Activated CD8-positive, alpha-beta memory T cell treated with anti-CD3 and anti-CD28 coated beads, Interleukin-2, amount 50 U/mL, for 48 hours (primary cell): ENCODE measurements around the gene SLC6A6.

Experiments
- DNase-seq: peaks from one replicate; pipeline ENCODE4 v3.0.0-alpha.2; 2020

SLC6A6 gene

DNA sequence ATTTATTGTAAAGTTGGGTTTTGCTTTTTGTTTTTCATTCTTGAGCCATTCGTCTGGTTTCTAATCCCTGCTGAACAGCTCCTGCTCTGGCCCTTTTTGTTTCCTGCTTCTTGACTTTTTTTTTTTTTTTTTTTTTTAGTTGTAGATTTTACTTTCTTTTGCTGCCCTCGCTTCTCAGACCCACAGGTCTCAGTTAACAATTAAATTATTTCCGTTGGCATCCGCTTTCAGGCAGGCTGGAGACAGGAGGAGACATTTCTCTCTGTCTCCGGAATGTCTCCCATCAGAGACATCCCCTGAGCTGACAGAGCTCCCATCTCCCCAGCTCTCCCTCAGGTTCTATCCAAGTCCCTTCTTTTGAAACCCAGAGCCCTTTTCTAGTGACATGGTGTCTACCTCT lies 68.6 kb downstream of the SLC6A6 start:
- DNase-seq = no peak

DNA sequence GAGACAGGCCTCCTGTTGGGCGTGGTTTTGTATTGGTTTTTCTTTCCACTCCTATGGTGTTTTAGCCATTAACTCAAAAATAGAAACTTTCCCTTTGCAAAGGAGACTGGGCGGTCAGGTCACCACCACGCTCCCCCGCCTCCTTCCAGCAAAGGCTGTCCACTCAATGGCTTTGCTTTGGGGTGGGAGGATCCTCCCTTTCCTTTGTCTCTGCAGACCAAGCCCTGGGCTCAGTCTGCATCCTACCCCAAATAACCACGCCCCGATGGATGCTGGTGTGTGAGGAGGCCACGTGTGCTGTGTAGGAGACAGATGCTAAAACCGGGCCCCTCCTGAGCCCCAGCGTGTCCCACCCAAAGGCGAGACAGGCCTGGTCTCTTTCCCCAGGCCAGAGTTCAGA lies 69.3 kb downstream of the SLC6A6 start:
- DNase-seq = no peak

DNA sequence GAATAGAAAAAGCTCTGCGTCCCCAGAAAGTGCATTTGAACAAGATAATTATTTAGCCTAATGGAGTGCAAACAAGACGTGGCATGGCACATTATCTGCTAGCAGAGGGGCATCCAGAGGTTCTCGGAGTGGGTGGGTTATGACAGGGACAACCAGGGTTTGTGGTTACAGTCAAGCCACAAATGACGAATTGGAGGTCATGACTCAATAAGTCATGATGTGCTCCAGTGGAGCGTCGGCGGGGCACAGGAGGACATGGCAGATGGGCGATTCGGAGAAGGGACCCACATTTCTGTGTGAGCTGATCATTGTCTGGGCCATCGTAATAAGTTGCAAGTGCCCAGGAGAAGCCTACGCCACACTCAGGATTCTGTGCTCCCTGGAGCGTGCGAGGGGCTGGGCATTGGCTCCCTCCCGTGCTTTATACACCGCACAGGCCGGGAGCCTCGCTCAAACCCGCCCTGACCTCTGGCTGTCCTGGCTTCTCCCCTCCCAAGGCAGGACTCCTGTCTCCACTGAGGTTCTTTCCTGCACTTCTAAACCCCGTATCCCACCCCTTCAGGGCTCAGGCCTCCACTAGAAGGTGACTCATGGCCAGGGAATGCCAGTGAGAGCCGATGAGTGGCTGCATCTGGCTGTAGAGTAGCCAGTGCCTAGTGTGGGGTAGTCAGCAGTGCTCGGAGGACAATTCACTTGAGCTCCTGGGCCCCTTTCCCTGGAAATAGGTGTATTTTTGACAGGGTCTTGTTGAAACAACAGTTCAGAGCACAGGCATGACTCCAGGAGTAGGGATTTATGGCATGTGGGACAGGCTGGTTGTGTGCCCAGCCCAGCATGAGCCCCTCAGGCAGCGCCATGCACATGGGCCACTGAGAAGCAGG lies 70.3 kb downstream of the SLC6A6 start:
- DNase-seq = no peak

DNA sequence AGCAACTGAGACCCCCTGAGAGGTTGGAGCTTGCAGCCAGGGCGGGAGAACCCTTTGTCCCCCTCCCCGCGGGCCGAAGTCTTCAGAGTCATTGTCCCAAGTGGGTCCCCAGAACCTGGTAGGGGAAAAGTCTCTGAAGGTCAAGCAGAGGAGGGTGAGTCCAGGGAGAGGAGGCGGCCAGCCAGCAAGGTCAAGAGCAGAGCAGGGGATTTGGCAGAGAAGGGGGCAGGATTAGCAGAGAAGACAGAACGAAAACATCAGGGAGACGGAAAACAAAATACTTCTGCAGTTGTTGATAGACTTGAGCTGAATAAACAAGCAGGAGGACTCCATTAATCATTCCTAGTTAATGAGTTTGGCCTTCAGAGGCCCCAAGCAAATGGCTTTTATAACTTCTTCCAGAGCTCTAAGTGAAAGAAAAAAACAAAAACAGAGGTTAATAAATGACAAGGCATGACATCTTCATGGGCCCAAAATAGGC lies 71.0 kb downstream of the SLC6A6 start:
- DNase-seq = no peak

DNA sequence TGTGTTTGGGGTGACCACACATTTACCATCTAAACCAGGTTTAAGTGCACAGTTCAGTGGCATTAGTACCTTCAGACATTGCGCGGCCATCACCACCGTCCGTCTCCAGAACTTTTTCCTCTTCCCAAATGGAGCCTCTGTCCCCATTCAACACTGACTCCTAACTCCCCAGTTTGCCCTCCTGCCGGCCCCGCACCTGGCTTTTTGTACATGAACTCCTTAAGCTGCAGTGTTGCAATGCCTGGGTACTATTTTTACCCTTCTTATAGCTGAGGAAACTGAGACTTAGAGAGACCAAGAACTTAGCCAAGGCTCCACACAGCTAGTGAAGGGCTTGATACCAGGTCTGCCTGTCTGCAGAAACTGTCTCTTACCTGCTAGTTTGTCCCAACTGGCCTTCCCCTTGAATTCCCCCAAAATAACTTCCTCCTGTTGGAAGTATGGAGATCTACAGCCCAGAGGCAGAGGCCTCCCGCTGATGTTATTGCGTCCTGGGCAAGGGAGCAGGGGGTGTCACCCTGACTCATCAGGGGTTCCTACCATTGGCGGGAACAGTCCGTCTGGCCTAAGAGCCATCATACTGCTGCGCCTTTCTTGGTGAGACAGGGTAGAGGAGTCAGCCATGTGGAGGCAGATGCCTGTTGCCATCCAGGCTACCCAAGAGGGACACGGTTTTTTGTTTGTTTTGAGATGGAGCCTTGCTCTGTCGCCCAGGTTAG lies 72.1 kb downstream of the SLC6A6 start:
- no peak for DNase-seq

DNA sequence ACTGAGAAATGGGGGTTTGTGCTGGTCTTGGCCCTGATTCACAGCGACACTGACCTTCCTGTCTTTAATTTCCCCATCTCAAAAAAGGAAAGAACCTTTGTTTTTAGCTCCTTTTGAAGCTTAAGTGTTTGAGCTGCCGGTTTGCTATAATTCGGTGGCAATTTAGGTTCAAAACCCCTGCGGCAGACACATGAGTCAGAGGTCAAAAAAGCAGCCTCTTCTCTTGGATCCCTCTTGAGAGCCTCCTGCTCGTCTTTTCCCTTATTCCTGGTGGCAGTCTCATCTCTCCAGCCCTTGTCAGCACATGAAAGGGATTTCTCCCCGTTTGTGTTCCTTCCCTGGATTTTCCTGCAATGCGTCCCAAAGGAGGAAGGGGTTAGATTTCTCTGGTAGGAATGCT lies 73.2 kb downstream of the SLC6A6 start:
- DNase-seq = no peak

DNA sequence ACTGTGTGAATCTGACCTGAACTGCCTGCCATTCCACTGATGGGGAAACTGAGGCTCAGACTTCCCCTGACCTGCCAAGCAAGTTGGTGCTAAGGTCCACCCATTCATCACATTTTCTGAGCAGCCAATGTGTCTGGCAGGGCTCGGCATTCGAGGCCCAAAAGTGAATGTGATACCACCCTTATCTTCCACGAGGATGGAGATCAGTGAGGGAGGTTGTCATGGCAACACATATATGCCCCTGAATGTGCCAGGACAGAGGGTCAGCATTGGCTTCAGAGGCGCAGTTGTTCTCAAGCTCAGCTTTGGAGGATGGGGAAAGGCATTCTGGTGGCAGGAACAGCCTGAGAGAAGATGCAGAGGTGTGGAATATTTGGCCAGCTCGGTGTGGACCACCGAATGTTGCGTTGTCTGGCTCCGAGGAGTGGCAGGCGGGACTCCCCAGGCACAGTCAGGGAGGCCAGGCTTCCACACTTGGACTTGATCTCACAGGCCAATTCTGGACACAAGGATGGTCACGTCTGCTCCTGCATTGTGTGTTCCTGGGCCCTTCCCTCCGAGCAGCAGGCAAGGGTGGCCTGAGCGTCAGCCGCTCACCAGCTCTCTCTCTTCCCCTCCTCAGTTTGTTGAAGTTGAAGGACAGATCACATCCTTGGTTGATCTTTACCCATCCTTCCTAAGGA lies 74.3 kb downstream of the SLC6A6 start:
- no peak for DNase-seq

DNA sequence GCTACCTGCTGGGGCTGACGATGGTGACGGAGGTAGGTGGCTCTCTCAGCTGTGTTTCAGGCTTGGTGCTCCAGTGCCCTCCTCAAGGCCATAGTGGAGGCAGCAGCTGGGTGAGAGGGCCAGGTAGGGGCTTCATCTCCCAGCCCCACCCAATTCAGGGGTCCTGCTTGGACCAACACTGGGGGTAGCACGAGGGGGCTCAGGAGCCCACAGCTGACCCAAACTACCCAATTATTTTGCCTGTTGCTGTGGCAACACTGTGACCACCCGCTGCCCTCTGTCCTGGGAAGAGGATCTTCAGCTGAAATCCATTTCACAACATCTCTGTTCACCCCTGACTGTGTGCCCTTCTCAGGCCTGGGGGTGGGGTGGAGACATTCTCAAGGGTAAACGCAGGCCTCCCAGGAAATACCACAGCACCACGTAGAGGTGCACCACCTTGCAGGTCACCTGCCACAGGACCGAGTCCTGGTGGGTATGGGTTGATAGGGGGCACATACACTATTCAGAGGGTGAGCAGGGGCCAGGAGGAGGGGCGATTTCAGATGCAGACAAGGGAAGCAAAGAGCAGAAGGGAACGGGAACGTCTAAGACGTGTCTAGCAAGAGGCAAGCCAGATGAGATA lies 75.0 kb downstream of the SLC6A6 start:
- DNase-seq = no peak

DNA sequence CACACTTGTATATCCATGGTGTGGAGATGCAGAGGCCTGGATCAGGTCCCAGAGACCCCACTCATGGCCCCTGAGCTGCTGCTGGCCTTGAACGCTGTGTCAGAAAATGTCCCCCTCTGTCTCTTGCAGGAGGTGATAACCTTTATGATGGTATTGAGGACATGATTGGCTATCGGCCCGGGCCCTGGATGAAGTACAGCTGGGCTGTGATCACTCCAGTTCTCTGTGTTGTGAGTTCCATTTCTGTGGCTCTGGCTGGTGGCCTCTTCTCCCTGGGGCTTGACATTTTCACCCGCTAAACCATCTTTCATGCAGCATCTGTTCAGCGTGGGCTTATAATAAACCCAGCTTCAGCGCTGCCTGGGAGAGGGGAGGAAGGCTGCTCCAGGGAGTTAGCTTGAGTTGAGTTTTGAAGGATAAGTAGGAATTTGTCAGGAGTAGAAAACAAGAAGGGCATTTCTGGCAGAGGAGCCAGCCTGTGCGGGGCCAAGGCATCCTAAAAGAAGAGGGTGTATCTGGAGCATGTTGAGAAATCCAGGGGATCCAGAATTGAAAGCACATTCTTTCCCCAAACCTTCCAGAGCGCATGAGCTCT lies 76.6 kb downstream of the SLC6A6 start:
- DNase-seq = no peak

DNA sequence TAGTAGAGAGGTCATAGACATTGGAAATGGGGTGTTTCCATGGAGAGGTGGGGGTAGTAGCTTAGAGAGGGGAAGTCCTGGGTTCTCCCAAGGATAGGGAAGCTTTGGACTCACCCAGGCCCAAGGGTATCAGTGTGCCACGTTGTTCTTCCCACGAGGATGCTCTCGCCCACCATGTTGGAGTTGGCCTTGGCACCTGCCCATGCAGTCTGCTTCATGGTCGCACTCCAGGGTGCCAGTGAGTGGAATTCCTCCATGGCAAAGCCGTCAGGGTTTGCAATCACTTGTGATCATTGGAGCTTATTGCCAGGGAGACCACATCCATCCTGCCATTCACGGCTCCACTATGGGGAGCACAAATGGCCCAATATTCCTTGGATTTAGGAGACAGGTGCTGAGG lies 77.2 kb downstream of the SLC6A6 start:
- DNase-seq = no peak

DNA sequence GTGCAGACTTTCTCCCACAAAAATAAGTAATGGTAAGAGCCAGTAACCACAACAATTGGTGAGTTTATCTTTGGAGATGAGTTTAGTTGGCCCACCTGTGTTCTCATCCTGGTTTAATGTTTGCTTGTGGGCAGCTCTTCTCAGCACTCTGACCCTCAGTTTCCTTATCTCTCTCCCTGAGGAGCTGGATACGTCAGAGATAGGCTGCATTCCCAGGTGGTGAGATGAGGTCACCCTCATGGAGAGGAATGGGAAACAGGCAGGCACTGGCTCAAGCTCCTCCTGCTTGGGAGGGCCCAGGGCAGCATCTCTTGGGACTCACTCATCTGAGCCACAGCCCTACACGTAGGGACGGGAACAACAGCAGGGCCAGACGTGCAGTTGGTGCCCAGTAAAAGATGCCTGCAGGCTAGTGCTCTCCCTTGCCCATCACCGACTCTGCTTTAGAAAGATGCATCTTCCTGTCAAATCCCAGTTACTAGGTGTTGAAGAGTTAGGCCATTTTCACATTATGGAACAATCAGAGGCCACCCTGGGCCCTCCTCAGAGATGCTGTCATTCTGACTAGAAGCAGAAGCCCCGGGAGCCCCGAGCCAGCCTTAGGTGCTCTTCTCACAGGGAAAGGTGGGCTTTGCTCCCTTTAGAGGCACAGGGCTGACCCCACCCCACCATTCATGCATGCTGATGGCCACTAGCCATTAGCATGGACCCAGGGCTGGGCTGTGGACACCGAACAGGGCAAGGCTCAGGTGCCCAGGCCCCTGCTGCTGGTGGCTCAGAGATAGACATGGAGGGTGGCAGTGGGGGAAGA lies 78.0 kb downstream of the SLC6A6 start:
- DNase-seq = no peak

DNA sequence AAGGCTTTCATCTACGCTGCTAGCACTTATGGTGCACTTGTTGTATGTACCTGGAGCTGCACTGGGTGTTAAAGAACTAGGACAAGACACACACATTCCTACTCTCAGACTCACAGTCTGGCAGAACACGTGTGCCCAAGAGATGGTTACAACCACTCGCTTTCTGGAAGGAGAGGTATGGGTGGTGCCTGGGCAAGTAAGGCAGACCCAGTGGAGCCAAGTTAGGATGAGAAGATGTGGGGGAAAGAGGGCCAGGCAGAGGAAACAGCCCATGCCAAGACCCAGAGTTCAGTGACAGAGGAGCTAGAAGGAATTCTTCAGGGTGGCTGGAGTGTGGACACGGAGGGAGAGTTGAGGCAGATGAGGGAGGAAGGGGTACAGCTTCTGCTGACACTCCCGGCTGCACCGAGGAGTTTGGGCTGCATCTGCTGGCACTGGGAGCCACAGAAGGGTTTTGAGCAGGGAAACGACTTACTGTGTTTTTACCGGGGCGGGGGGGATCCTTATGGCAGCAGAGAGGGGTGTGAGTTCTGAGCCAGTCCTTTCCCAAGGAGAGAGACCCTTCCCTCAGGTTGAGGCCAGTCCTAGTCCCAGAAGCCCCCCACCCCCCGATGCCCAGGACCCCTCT lies 78.7 kb downstream of the SLC6A6 start:
- no peak for DNase-seq

DNA sequence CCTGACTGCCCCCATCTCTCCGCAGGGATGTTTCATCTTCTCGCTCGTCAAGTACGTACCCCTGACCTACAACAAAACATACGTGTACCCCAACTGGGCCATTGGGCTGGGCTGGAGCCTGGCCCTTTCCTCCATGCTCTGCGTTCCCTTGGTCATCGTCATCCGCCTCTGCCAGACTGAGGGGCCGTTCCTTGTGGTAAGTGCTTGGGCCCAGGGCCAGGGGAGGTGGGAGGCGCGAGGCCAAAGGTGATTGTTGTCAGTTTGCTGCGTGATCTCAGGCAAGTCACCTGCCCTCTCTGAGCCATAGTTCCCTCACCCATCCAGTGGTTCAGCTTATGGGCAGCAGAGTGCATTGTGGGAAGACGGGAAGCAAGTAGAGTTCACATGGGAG lies 79.2 kb downstream of the SLC6A6 start:
- no peak for DNase-seq

DNA sequence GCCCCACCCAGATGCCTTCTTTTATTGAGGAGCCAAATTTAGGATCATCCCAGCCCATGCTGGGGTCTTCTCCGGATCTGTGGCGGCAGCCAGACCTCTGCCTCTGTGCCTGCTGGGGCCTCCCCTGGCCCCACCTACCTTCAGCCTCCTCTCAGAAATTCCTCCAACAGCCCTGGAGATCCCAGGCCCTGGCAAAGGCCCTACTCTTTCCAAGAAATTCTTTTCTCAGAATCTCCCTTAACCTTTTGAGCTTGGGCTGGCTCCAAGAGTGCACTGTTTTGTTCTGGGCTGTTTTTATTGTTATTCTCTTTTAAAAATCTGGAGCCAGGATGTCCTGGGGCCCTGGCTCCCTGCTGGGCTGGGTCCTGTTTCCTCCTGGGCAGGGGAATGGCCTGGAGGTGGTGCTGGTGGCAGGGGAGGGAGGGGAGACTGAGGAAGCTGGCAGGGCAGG lies 79.9 kb downstream of the SLC6A6 start:
- no peak for DNase-seq

DNA sequence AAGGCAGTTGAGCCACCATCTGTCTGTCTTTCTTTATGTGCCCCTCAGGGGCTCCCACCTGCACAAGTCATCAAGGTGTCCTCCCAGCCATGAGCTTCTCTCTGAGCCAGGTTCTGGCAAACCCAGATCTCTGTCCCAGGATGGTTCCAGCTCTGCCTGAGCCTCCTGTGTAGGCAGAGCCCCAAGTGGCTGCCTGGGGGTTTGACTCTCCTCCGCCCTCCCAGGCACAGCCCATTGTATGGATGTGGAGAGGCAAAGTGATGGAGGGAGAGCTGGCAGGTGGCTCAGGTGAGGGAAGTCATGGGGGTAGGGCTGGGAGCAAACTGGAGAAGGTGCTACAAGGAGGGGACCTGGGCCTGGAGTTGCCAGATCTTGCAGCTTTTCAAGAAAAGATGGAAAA lies 80.9 kb downstream of the SLC6A6 start:
- no peak for DNase-seq

DNA sequence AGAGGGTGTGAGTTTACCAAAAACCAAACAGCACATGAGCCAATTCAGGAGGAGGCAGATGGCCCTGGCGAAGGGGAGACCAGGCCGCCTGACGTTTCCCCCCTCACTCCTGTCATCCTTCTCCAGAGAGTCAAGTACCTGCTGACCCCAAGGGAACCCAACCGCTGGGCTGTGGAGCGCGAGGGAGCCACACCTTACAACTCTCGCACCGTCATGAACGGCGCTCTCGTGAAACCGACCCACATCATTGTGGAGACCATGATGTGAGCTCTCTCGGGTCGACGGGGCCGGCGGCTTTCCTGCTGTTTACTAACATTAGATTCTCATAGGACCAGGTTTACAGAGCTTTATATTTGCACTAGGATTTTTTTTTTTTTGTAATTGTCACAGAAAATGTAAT lies 82.3 kb downstream of the SLC6A6 start:
- no peak for DNase-seq

DNA sequence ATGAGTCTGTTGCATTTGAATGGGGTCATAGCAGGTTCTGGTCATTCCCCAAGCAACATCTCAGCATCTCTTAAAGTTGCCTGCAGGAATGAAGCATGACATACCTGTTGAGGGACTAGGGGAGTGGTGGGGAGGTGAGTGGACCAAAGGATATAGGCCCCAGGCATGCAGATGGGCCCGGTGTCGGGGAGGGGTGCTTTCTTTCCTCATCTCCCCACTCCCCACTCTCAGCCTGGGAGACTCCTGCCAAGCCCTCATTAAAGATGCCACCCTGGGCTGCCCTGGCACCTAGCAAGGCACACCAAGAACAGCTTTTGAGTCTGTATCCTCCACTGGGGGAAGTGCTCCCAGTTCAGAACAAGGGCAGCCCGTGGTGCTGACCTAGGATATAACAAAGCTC lies 83.6 kb downstream of the SLC6A6 start:
- DNase-seq = no peak

DNA sequence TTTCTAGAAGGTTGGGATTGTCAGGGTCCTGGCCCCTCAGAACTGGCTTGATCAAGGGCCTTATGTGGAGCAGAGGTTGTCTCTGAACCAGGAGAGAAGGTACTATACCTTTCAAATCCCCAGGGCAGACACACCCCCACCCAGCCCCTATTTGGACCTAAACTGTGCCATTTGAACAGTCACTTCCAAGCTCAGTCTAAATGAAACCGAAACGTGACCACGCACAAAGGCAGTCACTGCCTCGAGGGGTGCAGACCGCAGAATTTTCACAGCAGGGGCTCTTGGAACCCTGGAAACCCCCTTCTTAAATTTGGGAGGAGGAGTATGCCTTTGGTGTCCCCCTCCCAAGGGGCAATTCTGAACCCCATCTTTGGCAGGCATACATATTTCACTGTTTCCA lies 84.1 kb downstream of the SLC6A6 start:
- no peak for DNase-seq

DNA sequence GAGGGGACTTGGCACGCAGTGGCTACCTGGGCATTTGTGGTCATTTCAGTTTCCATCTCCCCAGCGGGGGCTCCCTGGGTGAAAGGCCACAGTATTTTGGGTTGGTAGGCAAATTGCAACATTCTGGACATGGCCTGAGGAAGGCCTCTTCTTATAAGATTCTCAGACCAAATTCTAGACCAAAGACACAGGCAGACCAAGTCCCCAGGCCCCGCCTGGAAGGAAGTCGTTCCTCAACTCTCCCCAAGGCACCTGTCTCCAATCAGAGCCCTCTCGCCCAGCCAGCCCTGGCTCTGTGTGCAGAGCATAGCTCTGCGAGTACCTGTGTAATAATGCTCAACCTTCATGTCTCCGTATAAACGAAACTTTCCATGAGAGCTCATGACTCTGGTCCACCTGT lies 84.7 kb downstream of the SLC6A6 start:
- DNase-seq = no peak

DNA sequence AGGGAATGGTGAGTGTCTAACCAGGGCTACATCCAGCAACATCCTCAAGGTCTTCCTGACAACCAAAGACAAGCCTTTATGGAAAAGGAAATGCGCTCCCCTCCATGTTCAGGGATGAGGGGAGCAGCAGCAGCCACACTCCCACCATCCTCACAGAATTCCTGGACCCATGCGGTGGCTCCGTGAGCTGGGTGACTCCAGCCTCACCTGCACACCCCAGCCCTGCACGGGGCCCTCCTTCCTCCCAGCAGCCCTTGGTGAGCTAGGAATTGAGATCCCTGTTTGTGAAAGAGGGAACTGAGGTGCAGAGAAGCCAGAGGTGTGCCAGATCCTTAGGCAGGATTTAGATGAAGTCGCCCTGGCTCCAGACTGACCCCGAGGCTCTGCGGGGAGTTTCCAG lies 85.4 kb downstream of the SLC6A6 start:
- DNase-seq = no peak

DNA sequence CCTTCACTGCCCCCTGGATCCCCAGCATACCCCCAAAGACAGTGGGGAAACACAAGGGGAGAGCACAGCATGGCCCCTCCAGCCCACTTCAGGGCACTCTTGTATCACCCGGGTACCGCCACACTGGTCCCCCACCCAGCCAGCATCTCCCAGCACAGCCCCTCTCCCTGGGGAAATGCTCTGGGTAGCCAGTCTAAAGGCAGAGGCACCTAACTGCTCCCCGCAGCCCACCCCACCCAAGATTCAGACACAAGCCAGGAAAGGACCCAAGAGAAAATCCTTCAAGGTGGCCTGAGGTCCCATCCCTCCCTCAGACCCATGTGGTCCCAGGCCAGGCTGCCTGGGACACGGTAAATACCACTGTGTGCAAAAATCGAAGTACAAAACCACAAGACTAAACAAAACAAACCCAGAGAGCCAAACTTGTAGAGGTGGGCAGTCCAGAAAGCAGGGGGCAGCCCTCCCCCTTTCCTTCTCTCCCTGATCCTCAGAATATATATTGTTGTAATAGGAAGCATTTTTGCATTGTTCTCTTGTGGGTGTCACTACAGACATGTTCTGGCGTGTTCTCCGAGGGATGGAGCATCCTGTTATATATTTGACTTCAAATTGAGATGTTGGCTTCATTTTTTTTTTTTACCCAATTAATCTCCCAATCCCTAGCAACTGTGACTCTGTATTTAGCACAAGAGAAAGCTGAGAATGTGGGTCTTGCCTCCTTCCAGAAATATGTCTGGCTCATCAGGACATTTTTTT lies 86.1 kb downstream of the SLC6A6 start:
- DNase-seq = no peak
